ENCODE data around the gene SNX22.
A peak's percentile ranks its signal among the peaks of the same experiment; 100 is the strongest.
"Not testable (repeated sequence)": the region's sequence is repeated elsewhere in the genome, so short reads cannot be mapped to it uniquely, and the experiment has no call there.

The SNX22 gene

GRCh38 chr15:64151727-64152506, at the start of gene SNX22:
TSS of gene SNX22 (plus strand) at chr15:64151731. CDS start at chr15:64151776, 45 bp downstream.
- peak; percentile 9; the same call in 1 of the 2 replicates for TF ChIP-seq CTCF (conservative IDR thresholded peaks at IDR 0.05)
- H3K27ac ChIP-seq, result peak within 1 kb of the TSS; percentile 92

GRCh38 chr15:64102497-64102896, 49.0 kb upstream of the SNX22 start:
- no peak overlapping the region for H3K27ac ChIP-seq
- no peak for TF ChIP-seq CTCF (conservative IDR thresholded peaks at IDR 0.05)

DNA sequence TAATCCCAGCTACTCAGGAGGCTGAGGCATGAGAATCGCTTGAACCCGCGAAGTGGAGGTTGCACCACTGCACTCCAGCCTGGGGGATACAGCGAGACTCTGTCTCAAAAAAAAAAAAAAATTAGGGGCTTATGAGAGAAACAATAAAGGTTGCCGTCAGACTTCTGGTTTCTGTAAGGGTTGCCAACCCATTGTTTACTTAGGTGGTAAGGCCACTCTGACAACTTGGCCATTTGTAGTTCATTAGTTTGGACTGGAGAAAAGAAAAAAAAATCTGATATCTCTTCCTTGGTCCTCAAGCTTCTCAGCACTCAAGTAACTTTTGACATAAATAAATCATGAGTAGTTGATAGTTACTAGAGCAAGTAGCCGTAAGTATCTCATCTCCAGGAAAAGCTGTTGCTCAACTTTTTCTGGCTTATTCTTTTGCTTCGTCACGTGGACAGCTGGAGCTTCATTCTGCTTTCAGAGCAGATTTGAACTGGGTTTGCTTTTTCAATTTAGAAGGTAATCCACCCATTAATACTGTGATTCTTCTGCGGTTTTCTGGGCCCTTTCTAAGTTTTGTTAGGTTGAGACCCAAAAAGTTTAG, 46.3 kb upstream of the SNX22 start:
- TF ChIP-seq CTCF (conservative IDR thresholded peaks at IDR 0.05), result no peak
- H3K27ac ChIP-seq, result no peak overlapping the region

GRCh38 chr15:64107337-64107736, 44.2 kb upstream of the SNX22 start:
- H3K27ac ChIP-seq, result no peak overlapping the region
- TF ChIP-seq CTCF (conservative IDR thresholded peaks at IDR 0.05), result no peak

- H3K27ac ChIP-seq, result not testable (repeated sequence)
Observed at GRCh38 chr15:64110108-64110701, 41.3 kb upstream of the SNX22 start.

GRCh38 chr15:64110950-64111678, 40.4 kb upstream of the SNX22 start:
- no peak for TF ChIP-seq CTCF (conservative IDR thresholded peaks at IDR 0.05)
- H3K27ac ChIP-seq, result no peak overlapping the region

DNA sequence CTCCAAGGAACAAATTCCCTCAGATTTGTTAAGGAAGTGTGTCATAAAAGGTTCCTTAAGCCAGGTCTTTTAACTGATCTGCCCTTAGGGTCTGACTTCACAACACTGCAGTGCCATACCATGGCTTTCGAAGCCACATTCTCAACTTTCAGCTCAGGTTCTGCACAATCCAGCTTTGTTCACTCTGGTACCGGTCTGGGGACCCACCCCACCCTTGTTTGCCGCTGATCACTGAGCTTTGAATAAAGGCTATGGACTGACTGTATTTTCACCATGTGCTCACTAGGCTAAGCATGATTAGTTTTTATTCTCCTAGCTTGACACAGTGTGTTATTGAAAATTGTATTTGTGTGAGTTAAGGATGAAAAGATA, 39.9 kb upstream of the SNX22 start:
- no peak overlapping the region for H3K27ac ChIP-seq
- no peak for TF ChIP-seq CTCF (conservative IDR thresholded peaks at IDR 0.05)
